GM18517 (cell line): ENCODE measurements around the gene GHITM.
"Not testable (repeated sequence)": the region's sequence is repeated elsewhere in the genome, so short reads cannot be mapped to it uniquely, and the experiment has no call there.

ENCODE experiments used
- ATAC-seq: cut with Tn5 transposase; IDR thresholded peaks from one replicate; pipeline ENCODE4 v1.9.1; 2021; ENCODE audit warnings: mild to moderate bottlenecking, moderate library complexity; ENCODE audit not compliant: unreplicated experiment

The GHITM gene

GRCh38 chr10:84139126-84140035 is at the start of gene GHITM:
Gene GHITM (plus strand): TSS chr10:84139509. CDS start chr10:84141501, 1,992 bp downstream.
- ATAC-seq: peak; percentile 99

- no peak for ATAC-seq
Observed at GRCh38 chr10:84095811-84096497, 43.4 kb upstream of the GHITM start.

GRCh38 chr10:84097787-84098353 is 41.4 kb upstream of the GHITM start:
- ATAC-seq: no peak

- ATAC-seq: no peak
Observed at GRCh38 chr10:84098667-84099066, 40.6 kb upstream of the GHITM start.

- ATAC-seq: no peak
Observed at GRCh38 chr10:84101042-84101441, 38.3 kb upstream of the GHITM start.

- ATAC-seq: no peak
Observed at GRCh38 chr10:84108797-84109196, 30.5 kb upstream of the GHITM start.

- not testable (repeated sequence) for ATAC-seq
Observed at GRCh38 chr10:84109772-84110171, 29.5 kb upstream of the GHITM start.

GRCh38 chr10:84113468-84113867 is 25.8 kb upstream of the GHITM start:
- not testable (repeated sequence) for ATAC-seq

- ATAC-seq: no peak
Observed at GRCh38 chr10:84114088-84114667, 25.1 kb upstream of the GHITM start.

- not testable (repeated sequence) for ATAC-seq
Observed at GRCh38 chr10:84117204-84117603, 22.1 kb upstream of the GHITM start.

- no peak for ATAC-seq
Observed at GRCh38 chr10:84117686-84118394, 21.5 kb upstream of the GHITM start.

GRCh38 chr10:84118395-84119006 is 20.8 kb upstream of the GHITM start:
- no peak for ATAC-seq

- ATAC-seq: no peak
Observed at GRCh38 chr10:84123362-84123761, 15.9 kb upstream of the GHITM start.

GRCh38 chr10:84125910-84126784 is 13.2 kb upstream of the GHITM start:
- ATAC-seq: not testable (repeated sequence)

GRCh38 chr10:84126785-84127167 is 12.5 kb upstream of the GHITM start:
- no peak for ATAC-seq

GRCh38 chr10:84135836-84136235 is 3.5 kb upstream of the GHITM start:
- no peak for ATAC-seq

GRCh38 chr10:84137811-84138210 is 1.5 kb upstream of the GHITM start:
- no peak for ATAC-seq

GRCh38 chr10:84138478-84139125 is 707 bp upstream of the GHITM start:
- no peak for ATAC-seq

- ATAC-seq: no peak
Observed at GRCh38 chr10:84140036-84140379, 699 bp downstream of the GHITM start.
